B cell (primary cell): ENCODE data around the gene TENT4B. TPM values are rescaled to one million over a fixed set of nuclear protein-coding genes. Genes with fewer than 3 reads are reported as not detected.

Source experiments
- ATAC-seq: fragments of 200-7000 bp; cut with Tn5 transposase; one replicate; pipeline ENCODE4 v1.10.0; 2021; ENCODE audit warnings: low read depth, mild to moderate bottlenecking, moderate number of reproducible peaks, moderate library complexity
- CTCF ChIA-PET: fragments of 350-600 bp; sonication (Branson Sonifier 250); formaldehyde crosslinking; loops from one replicate; lab custom pipeline; 2021; ENCODE audit warnings: antibody characterized with exemption, inconsistent platforms; lab: Charles Lee
- POLR2A ChIA-PET: fragments of 350-600 bp; sonication (Branson Sonifier 250); formaldehyde crosslinking; loops from one replicate; lab custom pipeline; 2021; ENCODE audit warnings: antibody characterized with exemption; lab: Charles Lee
- DNase-seq: peaks from one replicate; pipeline ENCODE4 v3.0.0; 2013
- H2AFZ ChIP-seq: 2 replicates; pipeline ENCODE4 v1.6.1; 2012; ENCODE audit warnings: mild to moderate bottlenecking, low read depth, low read length; ENCODE audit not compliant: insufficient read depth, poor library complexity, severe bottlenecking
- H3K27ac ChIP-seq, 2 donors: 1 replicate in 1 of 2; 2 replicates in 1 of 2; pipeline ENCODE4 v1.5.1; 2012 to 2013; ENCODE audit warnings: low read length in 2 of 2, mild to moderate bottlenecking in 2 of 2, moderate library complexity in 1 of 2
- H3K27me3 ChIP-seq, 4 experiments: fragments of 200-600 bp in 1 of 4; sonication (generic) in 1 of 4; replicated peaks in 1 of 4; 1 replicate in 2 of 4; 2 replicates in 2 of 4; pipeline versions ENCODE4 v1.6.1 to v1.7.0; 2013 to 2016; ENCODE audit warnings: low read length in 3 of 4, mild to moderate bottlenecking in 2 of 4, mixed read lengths in 1 of 4, moderate library complexity in 1 of 4; ENCODE audit not compliant: insufficient read depth in 4 of 4, control insufficient read depth in 3 of 4; ENCODE audit errors: control extremely low read depth in 1 of 4
- H3K36me3 ChIP-seq, 2 experiments: replicated peaks in 1 of 2; 1 replicate in 1 of 2; 2 replicates in 1 of 2; pipeline versions ENCODE4 v1.6.1 to v1.7.1; 2013; ENCODE audit warnings: low read length in 1 of 2; ENCODE audit not compliant: insufficient read depth in 2 of 2, control insufficient read depth in 1 of 2; ENCODE audit errors: control extremely low read depth in 1 of 2, extremely low read depth in 1 of 2
- H3K4me1 ChIP-seq, 2 donors: fragments of 200-600 bp in 1 of 2; sonication (generic) in 1 of 2; 1 replicate in 1 of 2; 2 replicates in 1 of 2; pipeline versions ENCODE4 v1.5.1 to v1.6.1; 2013 to 2017; ENCODE audit warnings: low read length in 2 of 2; ENCODE audit not compliant: control insufficient read depth in 2 of 2, insufficient read depth in 2 of 2
- H3K4me2 ChIP-seq: replicated peaks from 2 replicates; pipeline ENCODE3; 2012; ENCODE audit warnings: mild to moderate bottlenecking, low read depth, low read length; ENCODE audit not compliant: poor library complexity, severe bottlenecking
- H3K4me3 ChIP-seq, 5 experiments: fragments of 200-600 bp in 1 of 5; sonication (generic) in 1 of 5; 1 replicate in 3 of 5; 2 replicates in 2 of 5; pipeline versions ENCODE4 v1.5.1 to v1.7.0; 2011 to 2016; ENCODE audit warnings: low read length in 4 of 5, mild to moderate bottlenecking in 4 of 5, low read depth in 2 of 5, control low read depth in 1 of 5, moderate library complexity in 1 of 5; ENCODE audit not compliant: insufficient read depth in 1 of 5; ENCODE audit errors: control extremely low read depth in 1 of 5, extremely low read depth in 1 of 5
- H3K79me2 ChIP-seq: fragments of 200-600 bp; sonication (generic); one replicate; pipeline ENCODE4 v1.6.0; 2016; ENCODE audit warnings: low read length; ENCODE audit not compliant: control insufficient read depth, insufficient read depth
- H3K9ac ChIP-seq: fragments of 200-600 bp; sonication (generic); 2 replicates; pipeline ENCODE4 v1.6.1; 2017; ENCODE audit warnings: mild to moderate bottlenecking, low read length, moderate library complexity
- H3K9me3 ChIP-seq, 3 donors: one replicate each; pipeline versions ENCODE4 v1.6.1 to v1.7.1; 2013; ENCODE audit warnings: low read length in 2 of 3; ENCODE audit not compliant: control insufficient read depth in 2 of 3, insufficient read depth in 1 of 3; ENCODE audit errors: control extremely low read depth in 1 of 3
- H4K20me1 ChIP-seq: 2 replicates; pipeline ENCODE4 v1.6.0; 2012; ENCODE audit warnings: mild to moderate bottlenecking, low read length; ENCODE audit not compliant: insufficient read depth, control insufficient read depth, poor library complexity, severe bottlenecking
- H3K27ac Mint-ChIP-seq: one replicate; pipeline ENCODE4 v1.8.0; 2021; ENCODE audit warnings: mixed read lengths
- H3K27me3 Mint-ChIP-seq: one replicate; pipeline ENCODE4 v1.8.0; 2021; ENCODE audit warnings: mixed read lengths
- H3K4me1 Mint-ChIP-seq: one replicate; pipeline ENCODE4 v1.8.0; 2021; ENCODE audit warnings: mixed read lengths
- H3K4me3 Mint-ChIP-seq: one replicate; pipeline ENCODE4 v1.8.0; 2021; ENCODE audit warnings: mixed read lengths
- H3K9me3 Mint-ChIP-seq: one replicate; pipeline ENCODE4 v1.8.0; 2022; ENCODE audit warnings: mixed read lengths; ENCODE audit not compliant: insufficient read depth
- EZH2 ChIP-seq: IDR thresholded peaks from 2 replicates; pipeline ENCODE4 v1.6.1; 2012; ENCODE audit warnings: borderline replicate concordance, low read depth, mild to moderate bottlenecking, moderate library complexity, low read length; ENCODE audit not compliant: insufficient read depth, poor library complexity, severe bottlenecking
- WGBS: methylation state at CpG from one replicate; pipeline ENCODE4 v1.1.5; 2013; ENCODE audit warnings: missing lambda C conversion rate; ENCODE audit not compliant: insufficient coverage; 5-methylcytosine and 5-hydroxymethylcytosine counted together
- intact Hi-C: fragments of 100-400 bp; cut with micrococcal nuclease; formaldehyde crosslinking; loops from one replicate; pipeline ENCODE4 v1.10.0; 2022
- polyA plus RNA-seq: library from polyadenylated mRNA; depleted of rRNA; stranded (reverse); fragments of >200 nt; gene quantifications from 2 replicates; pipeline ENCODE4 v1.2.3, GENCODE V29; 2012
- total RNA-seq, 2 donors: library from RNA; stranded (reverse); fragments of 120-200 nt in 1 of 2; gene quantifications; 1 replicate in 1 of 2; 2 replicates in 1 of 2; pipeline versions ENCODE4 v1.2.3 to v1.2.4, GENCODE V29; 2013 to 2022
- TF ChIP-seq, protein P1 (sequence below): fragments of 200-600 bp; IDR thresholded peaks from one replicate; pipeline ENCODE4 v1.8.0; 2022; ENCODE audit warnings: antibody characterized with exemption, mild to moderate bottlenecking

The TENT4B gene
- total and polyA plus RNA-seq, 2 donors (not counting 1 experiment from before 2014, with no cell fraction given), result 6.1 to 17.1 TPM

DNA sequence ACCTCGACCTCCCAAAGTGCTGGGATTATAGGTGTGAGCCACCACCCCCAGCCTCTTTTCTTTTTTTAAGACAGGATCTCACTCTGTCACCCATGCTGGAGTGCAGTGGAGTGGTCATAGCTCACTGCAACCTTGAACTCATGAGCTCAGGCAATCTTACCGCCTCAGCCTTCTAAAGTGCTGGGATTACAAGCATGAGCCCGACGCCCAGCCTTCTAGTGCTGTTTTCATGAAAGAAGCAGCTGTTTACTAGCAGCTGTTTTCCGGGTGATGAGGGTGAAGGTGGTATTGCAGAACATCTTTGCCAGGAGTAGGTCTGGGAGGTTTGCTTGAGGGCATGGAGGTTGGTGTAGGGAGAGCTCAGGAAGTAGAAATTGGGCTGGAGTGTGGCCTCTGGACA, 115.2 kb downstream of the TENT4B start:
- no peak overlapping the region for H3K4me3 ChIP-seq
- no peaks in the 10 kb centered on the region for H3K9me3 ChIP-seq
- Mint-ChIP-seq H3K27ac (peak overlapping the region; percentile 81), H3K4me1 (peaks cover 76% of the 10 kb centered on the region), H3K9me3 (no peaks in the 10 kb centered on the region), H3K4me3 (peak overlapping the region; percentile 90), H3K27me3 (no peaks in the 10 kb centered on the region)
- intact Hi-C loops, result loop anchor here (5.0 kb wide), 2 partner anchors 49 to 116 kb away; partner anchors contain the start of gene TENT4B
- no peaks in the 10 kb centered on the region for H4K20me1 ChIP-seq
- CTCF ChIA-PET, result interaction anchor here (1.4 to 8.5 kb wide), 4 partner anchors 13 to 87 kb away, joined by 4 to 46 read pairs (median 9); no protein-coding TSS in a partner anchor
- POLR2A ChIA-PET, result interaction anchor here (0.7 to 1.8 kb wide), 2 partner anchors 14 to 20 kb away, joined by 4 to 6 read pairs; no protein-coding TSS in a partner anchor
- H3K27me3 ChIP-seq, result no peaks in the 10 kb centered on the region
- H3K4me1 ChIP-seq, result peaks cover 47 to 57% of the 10 kb centered on the region in 2 donors
- no peak overlapping the region for H2AFZ ChIP-seq
- no peak for ATAC-seq
- WGBS, result 85% methylated on average over 4 of the region's 5 CpGs
- no peaks in the 10 kb centered on the region for H3K36me3 ChIP-seq
- peaks cover 42% of the 10 kb centered on the region for H3K79me2 ChIP-seq
- H3K27ac ChIP-seq, result no peak overlapping the region
- TF ChIP-seq, protein P1, sequence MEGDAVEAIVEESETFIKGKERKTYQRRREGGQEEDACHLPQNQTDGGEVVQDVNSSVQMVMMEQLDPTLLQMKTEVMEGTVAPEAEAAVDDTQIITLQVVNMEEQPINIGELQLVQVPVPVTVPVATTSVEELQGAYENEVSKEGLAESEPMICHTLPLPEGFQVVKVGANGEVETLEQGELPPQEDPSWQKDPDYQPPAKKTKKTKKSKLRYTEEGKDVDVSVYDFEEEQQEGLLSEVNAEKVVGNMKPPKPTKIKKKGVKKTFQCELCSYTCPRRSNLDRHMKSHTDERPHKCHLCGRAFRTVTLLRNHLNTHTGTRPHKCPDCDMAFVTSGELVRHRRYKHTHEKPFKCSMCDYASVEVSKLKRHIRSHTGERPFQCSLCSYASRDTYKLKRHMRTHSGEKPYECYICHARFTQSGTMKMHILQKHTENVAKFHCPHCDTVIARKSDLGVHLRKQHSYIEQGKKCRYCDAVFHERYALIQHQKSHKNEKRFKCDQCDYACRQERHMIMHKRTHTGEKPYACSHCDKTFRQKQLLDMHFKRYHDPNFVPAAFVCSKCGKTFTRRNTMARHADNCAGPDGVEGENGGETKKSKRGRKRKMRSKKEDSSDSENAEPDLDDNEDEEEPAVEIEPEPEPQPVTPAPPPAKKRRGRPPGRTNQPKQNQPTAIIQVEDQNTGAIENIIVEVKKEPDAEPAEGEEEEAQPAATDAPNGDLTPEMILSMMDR, result no peak
- no peak for TF ChIP-seq EZH2
- peak overlapping the region; percentile 80 for H3K4me2 ChIP-seq
- H3K9ac ChIP-seq, result no peak overlapping the region
- DNase-seq, result no peak

DNA sequence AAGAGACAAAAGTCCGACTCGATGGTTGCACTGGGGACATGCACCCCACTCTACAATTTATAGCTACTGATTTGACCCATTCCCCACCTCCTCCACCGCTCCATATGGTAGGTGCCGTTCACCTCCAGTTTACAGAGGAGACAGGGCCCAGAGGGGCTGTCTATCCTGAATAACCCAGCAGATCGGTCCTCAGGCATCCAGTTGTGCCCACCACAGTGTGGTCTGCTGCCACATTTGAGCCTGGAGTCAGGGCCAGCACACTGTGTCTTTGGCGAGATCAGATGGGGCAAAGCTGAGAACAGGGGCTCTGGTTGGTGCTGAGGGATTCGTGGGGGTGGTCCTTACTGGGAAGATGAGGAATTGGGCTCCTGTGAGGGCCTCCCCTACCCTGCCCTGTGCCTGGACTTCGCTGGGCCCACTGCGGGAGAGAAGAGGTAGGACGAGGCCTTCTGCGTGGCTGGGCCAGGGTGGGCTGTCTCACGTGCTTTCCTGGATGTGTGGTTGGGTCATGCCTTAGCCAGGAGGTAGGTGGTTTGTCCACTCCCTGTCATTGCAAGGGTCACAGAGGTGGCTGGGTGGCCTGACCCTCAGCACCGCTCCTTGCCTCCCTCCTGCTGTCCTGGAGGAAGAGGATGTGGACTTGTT, 116.1 kb downstream of the TENT4B start:
- Histone ChIP-seq H3K9me3 (no peaks in the 10 kb centered on the region), H3K9ac (no peak overlapping the region), H2AFZ (no peak overlapping the region), H3K27me3 (no peaks in the 10 kb centered on the region), H3K4me2 (no peak overlapping the region), H3K27ac (no peak overlapping the region), H3K4me1 (peaks cover 55 to 65% of the 10 kb centered on the region in 2 donors), H3K4me3 (no peak overlapping the region), H3K36me3 (no peaks in the 10 kb centered on the region), H3K79me2 (peaks cover 48% of the 10 kb centered on the region), H4K20me1 (no peaks in the 10 kb centered on the region)
- TF ChIP-seq EZH2, result no peak
- TF ChIP-seq, protein P1, result no peak
- Mint-ChIP-seq H3K4me3 (peak overlapping the region; percentile 13), H3K27me3 (no peaks in the 10 kb centered on the region), H3K4me1 (peaks cover 77% of the 10 kb centered on the region), H3K27ac (peak overlapping the region; percentile 79), H3K9me3 (no peaks in the 10 kb centered on the region)
- DNase-seq, result no peak
- WGBS, result 96% methylated on average over 12 of the region's 13 CpGs
- no peak for ATAC-seq
- intact Hi-C loops, result loop anchor here (5.0 kb wide), 2 partner anchors 48 to 117 kb away; partner anchors contain the start of gene TENT4B
- ChIA-PET CTCF (interaction anchor here (0.7 to 8.5 kb wide), 6 partner anchors 11 to 86 kb away, joined by 3 to 46 read pairs (median 4); no protein-coding TSS in a partner anchor), POLR2A (interaction anchor here (1.8 kb wide), 1 partner anchor 13 kb away, joined by 6 read pairs; no protein-coding TSS in a partner anchor)
